Measurements from ENCODE around the gene SLC8A2.

DNA sequence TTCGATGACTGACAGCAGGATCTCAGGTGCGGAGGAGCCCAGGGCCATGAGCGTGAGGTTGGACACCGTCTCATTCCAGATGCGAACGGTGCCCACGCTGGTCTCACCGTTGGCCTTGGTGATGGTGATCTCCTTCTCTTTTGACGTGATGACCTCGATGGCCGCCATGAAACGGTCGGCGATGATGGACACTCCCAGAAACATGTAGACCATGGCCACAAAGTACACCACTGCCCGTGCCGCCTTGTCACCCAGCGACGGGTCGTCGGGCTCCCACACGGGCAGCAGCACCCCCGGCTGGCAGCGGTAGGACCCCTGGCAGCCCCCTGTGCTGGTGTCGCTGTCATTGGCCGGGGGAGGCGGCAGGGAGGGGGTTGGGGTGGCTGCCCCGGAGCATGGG lies 5.7 kb downstream of the SLC8A2 start:
- TF ChIP-seq, protein P1, sequence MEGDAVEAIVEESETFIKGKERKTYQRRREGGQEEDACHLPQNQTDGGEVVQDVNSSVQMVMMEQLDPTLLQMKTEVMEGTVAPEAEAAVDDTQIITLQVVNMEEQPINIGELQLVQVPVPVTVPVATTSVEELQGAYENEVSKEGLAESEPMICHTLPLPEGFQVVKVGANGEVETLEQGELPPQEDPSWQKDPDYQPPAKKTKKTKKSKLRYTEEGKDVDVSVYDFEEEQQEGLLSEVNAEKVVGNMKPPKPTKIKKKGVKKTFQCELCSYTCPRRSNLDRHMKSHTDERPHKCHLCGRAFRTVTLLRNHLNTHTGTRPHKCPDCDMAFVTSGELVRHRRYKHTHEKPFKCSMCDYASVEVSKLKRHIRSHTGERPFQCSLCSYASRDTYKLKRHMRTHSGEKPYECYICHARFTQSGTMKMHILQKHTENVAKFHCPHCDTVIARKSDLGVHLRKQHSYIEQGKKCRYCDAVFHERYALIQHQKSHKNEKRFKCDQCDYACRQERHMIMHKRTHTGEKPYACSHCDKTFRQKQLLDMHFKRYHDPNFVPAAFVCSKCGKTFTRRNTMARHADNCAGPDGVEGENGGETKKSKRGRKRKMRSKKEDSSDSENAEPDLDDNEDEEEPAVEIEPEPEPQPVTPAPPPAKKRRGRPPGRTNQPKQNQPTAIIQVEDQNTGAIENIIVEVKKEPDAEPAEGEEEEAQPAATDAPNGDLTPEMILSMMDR (IDR thresholded peaks at IDR 0.05): no peak
- TF ChIP-seq POLR2AphosphoS5 (IDR thresholded peaks at IDR 0.05): no peak
